ENCODE data around the gene WDR26.
A peak's percentile ranks its signal among the peaks of the same experiment; 100 is the strongest.
"Not testable (repeated sequence)": the region's sequence is repeated elsewhere in the genome, so short reads cannot be mapped to it uniquely, and the experiment has no call there.

WDR26 gene

DNA sequence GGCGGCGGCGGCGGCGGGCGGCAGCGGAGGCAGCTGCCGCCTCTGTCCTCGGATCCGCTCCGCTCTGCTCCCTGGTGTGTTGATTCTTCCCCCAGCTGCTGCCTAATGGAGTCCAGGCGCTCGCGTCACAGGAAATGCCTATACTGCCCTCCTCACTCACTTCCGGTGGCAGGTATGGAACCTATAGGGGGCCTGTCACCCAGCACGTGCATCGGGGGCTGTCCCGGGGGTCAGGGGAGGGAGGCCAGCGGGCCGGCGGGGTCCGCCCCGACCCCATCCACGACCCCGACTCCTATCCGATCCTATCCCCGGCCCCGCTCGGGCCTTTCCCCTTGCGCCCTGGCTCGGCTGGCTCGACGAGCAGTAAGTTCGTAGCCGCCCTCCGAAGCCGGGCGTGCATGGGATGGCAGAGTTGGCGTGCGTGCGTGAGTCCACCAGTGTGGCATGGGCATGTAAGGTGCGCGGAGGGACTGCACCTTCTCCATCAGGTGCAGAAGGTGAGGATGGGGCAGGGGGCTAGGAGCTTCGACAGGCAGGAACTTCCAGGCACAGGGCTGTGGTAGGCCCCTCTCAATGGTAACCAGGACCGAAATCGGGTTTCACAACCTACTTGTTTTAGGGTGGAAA is at the start of gene WDR26:
WDR26 (minus strand) TSS at position 107 of the 627 bp plus-strand sequence.
- peak; percentile 39 to 74 for DNase-seq

DNA sequence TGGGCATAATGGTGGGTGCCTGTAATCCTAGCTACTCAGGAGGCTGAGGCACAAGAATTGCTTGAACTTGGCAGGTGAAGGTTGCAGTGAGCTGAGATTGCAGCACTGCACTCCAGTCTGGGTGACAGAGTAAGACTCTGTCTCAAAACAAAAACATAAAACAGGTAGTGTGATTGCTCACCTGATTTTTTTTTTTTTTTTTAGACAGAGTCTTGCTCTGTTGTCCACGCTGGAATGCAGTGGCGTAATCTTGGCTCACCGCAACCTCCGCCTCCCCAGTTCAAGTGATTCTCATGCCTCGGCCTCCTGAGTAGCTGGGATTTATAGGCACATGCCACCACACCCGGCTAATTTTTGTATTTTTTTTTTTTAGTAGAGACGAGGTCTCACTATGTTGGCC is 48.6 kb upstream of the WDR26 start:
- not testable (repeated sequence) for DNase-seq

DNA sequence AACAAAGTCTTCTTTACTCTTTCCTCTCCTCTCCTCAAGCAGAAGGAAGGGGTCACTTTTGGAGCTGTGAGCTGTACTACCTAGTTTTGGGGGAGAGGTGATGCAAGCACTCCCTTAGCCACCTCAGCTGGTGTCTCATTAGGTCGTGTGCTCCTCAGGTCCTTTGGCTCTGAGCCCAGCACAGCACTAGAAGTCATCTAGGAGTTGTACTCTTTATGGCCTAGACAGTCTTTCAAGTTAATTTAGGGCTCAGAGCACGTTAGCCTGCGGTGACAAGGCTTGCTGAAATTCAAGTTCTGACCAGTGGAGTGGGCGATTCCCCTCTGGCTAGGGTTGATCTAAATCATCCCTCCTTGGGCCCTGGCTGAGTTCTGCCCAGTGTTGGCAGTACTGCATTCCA is 48.0 kb upstream of the WDR26 start:
- no peak for DNase-seq

DNA sequence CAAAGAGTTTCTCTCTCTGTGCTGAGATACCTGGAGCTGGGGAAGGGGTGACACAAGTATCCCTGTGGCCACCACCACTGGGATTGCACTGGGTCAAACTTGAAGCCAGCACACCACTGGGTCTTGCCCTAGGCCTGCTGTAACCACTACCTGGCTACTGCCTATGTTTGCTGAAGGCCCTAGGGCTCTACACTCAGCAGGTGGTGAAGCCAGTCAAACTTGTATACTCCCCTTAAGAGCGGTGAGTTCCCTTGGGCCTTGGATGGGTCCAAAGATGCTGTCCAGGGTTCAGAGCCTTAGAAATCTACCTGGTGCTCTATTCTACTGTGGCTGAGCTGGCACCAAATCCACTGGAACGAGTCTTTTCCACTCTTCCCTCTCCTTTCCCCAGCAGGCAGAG is 47.0 kb upstream of the WDR26 start:
- DNase-seq, result no peak

DNA sequence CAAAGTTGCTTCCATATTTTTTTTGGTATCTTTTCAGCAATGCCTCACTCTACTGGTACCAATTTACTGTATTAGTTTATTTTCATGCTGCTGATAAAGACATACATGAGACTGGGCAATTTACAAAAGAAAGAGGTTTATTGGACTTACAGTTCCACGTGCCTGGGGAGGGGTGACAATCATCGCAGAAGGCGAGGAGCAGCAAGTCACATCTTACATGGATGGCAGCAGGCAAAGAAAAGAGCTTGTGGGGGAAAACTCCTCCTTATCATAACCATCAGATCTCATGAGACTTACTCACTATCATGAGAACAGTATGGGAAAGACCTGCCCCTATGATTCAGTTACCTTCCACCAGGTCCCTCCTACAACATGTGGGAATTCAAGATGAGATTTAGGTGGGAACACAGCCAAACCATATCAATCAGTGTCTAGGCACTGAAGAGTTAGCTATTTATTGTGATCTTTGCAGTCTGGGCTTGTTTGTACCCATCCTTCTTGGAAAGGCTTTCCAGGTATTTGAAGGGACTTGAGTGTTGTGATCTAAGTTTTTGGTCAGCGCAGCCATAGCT is 46.4 kb upstream of the WDR26 start:
- not testable (repeated sequence) for DNase-seq

DNA sequence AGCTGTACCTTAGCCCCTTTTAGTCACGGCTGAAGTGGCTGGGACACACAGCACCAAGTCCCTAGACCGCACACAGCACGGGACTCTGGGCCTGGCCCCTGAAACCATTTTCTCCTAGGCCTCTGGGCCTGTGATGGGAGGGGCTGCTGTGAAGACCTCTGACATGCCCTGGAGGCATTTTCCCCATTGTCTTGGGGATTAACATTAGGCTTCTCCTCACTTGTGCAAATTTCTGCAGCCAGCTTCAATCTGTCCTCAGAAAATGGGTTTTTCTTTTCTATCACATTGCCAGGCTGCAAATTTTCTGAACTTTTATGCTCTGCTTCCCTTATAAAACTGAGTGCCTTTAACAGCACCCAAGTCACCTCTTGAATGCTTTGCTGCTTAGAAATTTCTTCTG is 45.6 kb upstream of the WDR26 start:
- DNase-seq, result not testable (repeated sequence)

DNA sequence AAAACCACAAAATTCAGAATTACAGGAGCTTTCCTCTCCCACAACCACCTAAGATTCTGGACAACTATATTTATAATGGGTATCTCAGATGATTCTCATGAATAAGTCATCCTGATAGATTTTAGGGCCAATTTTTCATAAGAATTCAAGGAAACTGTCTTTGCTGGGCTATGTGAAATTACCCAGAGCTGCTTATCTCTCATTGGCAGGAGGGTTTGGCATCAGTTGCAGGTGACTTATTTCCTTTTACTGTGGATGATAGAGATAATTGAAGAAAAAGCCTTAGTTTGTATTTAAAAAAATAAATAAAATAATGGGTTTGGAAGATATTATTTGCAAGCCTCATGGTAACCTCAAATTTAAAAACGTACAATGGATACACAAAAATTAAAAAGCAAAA is 38.2 kb upstream of the WDR26 start:
- DNase-seq, result no peak

DNA sequence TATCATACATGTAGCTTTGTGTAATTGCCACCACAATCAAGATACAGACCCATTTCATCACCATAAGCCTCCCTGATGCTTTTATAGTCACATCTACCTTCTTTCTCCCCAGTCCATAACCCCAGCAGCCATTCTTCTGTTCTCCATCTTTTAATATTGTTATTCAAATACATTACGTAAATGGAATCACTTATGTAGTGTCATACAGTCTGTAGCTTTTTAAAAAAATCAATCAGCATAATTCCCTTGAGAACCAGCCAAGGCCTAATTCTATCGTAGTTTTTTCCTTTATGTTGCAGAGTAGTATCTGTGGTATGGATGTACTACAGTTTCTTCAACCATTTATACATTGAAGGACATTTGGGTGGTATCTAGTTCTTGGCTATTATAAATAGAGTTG is 31.6 kb upstream of the WDR26 start:
- DNase-seq, result no peak

DNA sequence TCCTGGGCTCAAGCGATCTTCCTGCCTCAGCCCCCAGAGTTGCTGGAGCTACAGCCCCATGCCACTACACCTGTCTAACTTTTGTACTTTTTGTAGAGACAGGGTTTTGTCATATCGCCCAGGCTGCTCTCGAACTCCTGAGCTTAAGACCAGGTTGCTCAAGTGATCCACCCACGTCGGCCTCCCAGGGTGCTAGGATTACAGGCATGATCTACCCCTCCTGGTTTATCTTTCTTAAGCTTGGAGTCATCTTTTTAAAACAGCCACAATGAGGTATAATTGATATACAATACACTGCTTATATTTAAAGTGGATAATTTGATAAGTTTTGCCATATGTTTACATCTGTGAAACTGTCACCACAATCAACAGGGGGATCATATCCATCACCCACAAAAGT is 25.4 kb upstream of the WDR26 start:
- no peak for DNase-seq

DNA sequence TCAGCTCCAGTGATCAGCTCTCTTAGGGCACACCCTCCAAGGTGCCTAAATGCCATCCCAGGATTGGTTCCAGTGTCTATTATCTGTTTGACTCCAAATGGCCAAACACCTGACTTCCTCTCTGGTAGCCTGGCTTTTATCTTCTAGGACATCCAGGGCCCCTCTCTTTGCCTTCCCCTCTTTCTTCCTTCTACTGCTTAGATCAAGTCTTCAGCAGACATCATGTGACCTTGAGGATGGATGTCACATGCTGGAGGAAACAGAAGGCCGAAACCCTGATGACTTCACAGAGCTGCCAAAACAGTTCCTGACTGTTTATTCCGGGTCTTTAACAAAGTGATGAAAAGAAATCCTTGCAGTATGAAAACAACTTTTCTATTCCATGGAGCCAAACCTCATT is 24.4 kb upstream of the WDR26 start:
- DNase-seq, result no peak

DNA sequence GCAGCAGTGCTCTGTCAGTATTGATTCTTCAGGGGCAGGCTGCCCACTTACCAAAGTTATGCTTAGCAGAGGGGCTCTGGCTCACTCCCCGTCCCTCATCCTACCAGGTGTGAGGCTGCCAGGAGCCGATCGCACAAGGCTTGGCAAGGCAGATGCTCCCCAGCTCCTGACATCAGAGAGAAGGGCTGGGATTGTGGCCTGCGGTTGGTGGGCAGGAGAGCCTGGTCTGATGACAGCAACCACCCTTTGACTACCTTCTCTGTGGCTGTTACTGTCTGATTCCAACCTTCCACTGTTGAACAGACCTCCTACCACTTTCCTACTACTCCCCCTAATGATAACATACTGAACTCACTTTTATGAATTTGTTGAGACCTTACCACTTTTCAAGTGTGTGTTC is 23.7 kb upstream of the WDR26 start:
- no peak for DNase-seq

DNA sequence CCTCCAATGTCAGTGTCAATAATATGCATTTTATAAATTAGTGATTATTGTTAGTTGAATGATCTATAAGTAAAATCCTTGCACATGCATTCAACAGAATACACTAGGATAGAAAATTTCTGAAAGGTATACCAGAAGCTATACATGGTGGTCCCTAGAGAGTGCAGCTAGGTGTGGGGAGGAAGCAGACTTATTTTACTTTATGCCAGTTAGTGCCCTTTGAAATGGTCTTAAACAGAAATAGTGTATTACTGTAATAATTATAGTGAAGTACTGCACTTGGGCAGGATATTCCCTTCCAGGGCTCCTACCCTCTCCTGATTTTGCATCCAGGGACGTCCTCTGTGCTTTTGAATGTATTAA is 23.2 kb upstream of the WDR26 start:
- no peak for DNase-seq

DNA sequence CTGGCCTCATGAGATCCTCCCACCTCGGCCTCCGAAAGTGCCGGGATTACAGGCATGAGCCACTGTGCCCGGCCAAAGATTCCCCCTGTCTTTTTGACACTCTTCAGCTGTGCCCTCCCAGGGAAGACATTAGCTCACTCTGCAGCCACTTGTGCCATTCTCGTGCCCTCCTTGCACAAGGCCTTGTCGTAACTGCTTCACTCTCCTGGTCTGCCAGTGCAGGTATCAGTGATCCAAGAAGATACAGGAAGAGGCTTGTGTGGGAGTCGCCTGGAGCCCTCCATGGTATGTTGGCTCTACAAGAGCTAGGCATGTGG is 22.0 kb upstream of the WDR26 start:
- no peak for DNase-seq

DNA sequence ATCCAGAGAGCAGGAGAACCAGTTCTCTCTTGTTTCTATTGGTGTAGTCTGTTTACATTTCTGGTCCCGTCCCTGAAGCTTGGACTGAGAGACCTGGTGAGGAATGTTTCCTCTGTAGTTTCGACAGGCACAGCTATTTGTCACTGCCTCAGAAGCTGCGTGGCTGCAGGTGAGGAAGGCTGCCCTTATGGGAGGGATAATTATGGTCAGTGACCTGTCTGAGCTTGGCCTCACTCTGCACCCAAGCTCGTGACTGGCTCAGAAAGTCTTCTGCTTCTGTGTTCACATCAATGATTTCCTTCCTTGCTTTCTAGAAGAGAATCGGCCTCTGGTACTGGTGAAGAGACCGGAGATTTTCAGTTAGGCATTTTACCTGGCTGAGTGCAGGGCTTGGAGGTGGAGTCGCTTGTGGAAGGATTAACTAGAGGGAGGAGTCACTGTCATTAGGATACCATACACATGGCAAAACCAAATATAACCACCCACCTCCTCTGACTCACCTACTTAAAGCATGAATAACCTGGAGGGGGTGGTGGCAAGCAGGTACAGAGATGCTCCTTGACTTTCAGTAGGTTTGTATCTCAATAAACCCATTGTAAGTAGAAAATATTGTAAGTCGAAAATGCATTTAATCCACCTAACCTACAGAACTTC is 19.9 kb upstream of the WDR26 start:
- no peak for DNase-seq

DNA sequence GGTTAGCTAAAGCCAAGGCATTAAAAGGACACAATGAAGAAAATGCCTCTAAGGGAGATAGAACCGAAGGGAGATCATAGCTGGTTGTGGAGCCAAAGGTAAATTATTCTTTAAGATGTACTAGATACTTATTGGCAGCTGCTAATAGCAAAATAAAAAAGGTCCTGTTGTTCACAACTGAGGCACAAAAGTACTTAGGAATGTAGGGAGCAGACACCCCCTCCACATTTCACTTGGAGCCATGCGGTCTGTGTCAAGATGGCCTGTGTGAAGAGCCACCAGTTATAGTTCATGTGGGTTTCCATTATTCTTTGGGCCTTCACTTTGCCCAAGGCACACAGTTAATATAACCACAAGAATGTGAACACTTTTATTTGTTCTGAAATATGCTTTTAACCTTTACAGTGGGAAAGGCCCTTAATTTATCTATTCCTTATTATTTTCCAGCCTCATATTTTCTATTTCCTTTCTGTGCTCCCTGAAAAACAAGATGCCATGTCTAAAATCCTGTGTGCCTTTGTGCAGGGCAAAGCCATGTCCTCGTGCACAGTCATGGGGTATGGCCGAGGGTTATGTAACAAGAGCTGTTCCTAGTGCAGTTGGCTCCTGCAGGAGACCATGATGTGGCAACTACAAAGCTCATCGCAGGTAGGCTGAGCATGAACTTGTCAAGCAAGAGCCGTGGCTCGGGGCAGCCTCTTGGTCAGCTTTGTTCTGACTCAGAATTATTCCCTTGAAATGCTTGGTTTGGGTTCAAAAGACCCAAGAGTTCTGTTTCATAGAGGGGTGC is 16.2 kb upstream of the WDR26 start:
- no peak for DNase-seq

DNA sequence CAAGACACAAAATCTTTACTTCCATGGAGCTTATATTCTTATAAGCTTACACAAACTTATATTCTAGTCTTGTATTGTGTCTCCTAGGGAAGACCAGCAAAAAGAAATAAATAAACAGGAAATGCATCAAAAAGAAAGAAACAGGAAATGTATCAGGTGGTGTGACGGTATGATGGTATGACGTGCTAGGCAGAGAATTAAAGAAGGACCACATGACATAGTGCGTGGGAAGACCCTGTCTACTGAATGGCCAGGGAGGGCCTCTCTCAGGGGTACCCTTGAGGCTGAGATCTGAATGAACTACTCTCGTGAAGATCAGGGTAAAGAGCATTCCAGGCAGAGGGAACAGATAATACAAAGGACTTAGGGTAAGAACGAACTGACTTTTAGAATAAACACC is 15.6 kb upstream of the WDR26 start:
- no peak for DNase-seq

DNA sequence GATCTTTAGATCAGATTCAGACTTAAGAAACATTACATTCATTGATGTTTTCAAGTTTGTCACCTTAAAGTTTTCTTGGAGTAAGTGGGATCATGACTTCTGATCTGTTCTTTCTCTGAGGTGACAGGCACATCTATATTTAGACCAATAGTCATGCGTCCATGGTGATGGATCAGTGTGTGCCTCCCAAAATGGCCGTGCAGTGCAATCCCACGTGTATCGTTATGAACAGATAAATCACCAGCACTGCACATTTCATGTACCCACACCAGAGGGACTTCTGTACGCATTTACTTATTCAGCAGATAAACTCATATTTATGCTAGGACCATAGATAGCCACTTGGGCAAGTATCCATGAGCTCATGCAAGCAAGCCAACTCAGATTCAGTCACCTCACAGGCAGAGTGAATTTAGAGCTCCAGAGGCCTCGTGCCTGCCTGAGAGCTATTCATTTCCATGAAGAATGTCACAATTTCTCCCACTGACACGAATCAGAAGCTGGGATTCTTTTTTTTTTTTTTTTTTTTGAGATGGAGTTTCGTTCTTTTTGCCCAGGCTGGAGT is 13.9 kb upstream of the WDR26 start:
- DNase-seq, result no peak

DNA sequence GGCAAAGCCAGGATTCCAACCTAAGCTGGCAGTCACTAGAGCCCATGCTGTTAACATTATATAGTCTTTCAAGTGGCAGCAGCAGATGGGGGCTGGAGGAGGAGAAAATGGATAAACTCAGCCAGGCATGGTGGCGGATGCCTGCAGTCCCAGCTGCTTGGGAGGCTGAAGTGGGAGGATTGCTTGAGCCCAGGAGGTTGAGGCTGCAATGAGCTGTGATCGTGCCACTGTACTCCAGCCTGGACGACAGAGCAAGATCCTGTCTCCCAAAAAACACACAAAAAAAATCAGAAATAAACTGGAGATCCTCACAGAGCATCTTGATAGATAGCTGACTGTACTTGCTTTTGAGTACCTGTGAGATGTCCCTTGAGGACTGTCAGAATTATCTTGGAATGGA is 13.4 kb upstream of the WDR26 start:
- DNase-seq, result no peak

DNA sequence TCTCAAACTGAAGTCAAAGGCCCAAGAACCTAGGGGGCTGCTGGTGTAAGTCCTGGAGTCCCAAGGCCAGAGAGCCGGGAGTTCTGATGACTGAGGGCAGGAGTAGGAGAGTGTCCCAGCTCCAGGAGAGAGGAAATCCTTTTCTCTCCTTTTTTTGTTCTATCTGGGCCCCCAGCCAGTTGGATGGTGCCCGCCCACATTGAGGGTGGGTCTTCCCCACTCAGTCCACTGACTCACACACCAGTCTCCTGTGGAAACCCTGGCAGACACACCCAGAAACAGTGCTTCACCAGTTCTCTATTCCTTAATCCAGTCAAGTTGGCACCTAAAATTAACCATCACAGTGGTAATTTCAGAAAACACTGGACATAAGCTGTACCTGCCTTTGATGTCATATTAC is 12.7 kb upstream of the WDR26 start:
- DNase-seq, result no peak

DNA sequence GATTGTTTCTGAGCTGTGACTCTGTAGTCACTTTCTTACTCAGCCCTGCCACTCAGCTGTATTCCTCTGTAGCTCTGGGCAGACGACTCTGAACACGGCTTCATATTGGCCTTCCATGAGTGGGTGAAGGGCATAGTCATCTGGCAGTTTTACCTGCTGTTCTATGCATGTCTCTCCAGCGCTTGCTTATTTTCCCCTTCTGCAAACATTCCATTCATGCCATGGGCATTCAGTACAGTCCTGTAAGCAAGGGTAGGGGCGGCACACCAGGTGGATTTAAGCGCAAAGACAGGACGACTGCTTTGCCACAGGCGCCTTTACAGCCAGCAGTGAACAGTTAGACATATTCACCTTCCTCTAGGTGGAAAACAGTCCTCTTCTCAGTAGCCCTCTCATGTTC is 4.4 kb upstream of the WDR26 start:
- DNase-seq, result no peak

DNA sequence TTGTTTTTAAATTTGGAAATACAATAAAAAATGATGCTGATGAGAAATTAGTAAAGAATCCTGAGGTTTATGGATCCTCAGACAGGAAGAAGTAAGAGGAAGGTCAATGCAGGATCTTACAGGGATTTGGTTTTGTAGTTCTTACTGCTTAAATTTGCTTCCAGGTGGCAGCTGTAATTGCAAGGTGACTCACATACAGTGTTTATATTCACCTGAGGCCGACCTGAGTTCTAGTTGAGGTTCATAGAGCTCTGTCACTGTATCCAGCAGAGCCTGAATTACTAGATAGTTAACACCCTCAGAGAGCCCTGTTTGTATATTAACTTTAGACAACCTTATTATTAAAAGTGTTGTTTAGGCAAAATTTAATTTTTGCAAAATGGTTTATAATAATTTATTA is 1.4 kb upstream of the WDR26 start:
- DNase-seq, result no peak

DNA sequence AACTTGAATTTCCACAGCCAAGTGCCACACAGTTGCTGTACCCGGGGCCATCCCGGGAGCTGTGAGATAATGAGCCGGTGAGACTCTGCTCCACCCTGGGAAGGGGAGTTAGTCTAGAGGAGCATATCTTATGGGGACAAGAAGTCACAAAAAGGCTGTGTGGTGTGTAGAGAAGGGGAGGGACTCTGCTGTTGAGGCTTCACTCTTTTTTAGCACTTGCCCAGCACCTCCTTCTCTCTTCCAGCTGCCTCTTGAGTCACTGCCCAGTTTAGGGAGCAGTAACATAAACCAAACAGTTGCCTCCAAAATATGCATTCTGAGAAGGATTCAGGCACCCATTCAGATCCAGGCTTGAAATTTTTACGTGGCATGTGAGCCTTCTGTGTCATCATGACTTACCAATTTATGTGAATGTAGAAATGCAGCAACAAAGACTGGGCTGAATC is 744 bp upstream of the WDR26 start:
- DNase-seq, result peak in 1 of 2 experiments; percentile 6
